Psoas muscle (tissue), 8 donors: ENCODE measurements around the gene TIMM17B. TPM values are rescaled to one million over a fixed set of nuclear protein-coding genes. Genes with fewer than 3 reads are reported as not detected.

Experiments used
- ATAC-seq, 4 donors: fragments of 200-7000 bp; cut with Tn5 transposase; one replicate each; pipeline ENCODE4 v1.9.1; 2020; ENCODE audit warnings: moderate library complexity in 3 of 4, mild to moderate bottlenecking in 2 of 4
- DNase-seq, 2 donors: peaks; one replicate each; pipeline ENCODE4 v3.0.0-alpha.2; 2020
- H3K27ac ChIP-seq: fragments of 200-600 bp; one replicate; pipeline ENCODE4 v1.8.0; 2022
- H3K27me3 ChIP-seq, 3 donors: fragments of 200-600 bp in 1 of 3; one replicate each; pipeline versions ENCODE4 v1.6.1 to v1.8.0; 2013 to 2022; ENCODE audit warnings: low read length in 2 of 3, mild to moderate bottlenecking in 2 of 3, moderate library complexity in 1 of 3; ENCODE audit not compliant: insufficient read depth in 3 of 3
- H3K36me3 ChIP-seq, 2 donors: fragments of 200-600 bp in 1 of 2; one replicate each; pipeline versions ENCODE4 v1.6.1 to v1.8.0; 2013 to 2022; ENCODE audit warnings: low read depth in 1 of 2, mild to moderate bottlenecking in 1 of 2, moderate library complexity in 1 of 2; ENCODE audit not compliant: insufficient read depth in 1 of 2
- H3K4me1 ChIP-seq: fragments of 200-600 bp; one replicate; pipeline ENCODE4 v1.8.0; 2022
- H3K4me3 ChIP-seq: fragments of 200-600 bp; one replicate; pipeline ENCODE4 v1.8.0; 2022; ENCODE audit warnings: mild to moderate bottlenecking
- H3K9me3 ChIP-seq: fragments of 200-600 bp; one replicate; pipeline ENCODE4 v1.8.0; 2022
- WGBS, 3 donors: extraction: QIAGEN DNeasy Blood & Tissue Kit; methylation state at CpG; one replicate each; pipeline versions ENCODE4 v1.1.6 to v1.1.7; 2013; 5-methylcytosine and 5-hydroxymethylcytosine counted together
- intact Hi-C, 2 donors: fragments of 100-400 bp; cut with DNase I; formaldehyde crosslinking; loops; one replicate each; pipeline versions ENCODE4 v1.11.0 to v1.14.2; 2022
- polyA plus RNA-seq, 3 donors: library from polyadenylated mRNA; stranded (reverse); fragments of 200-250 nt; gene quantifications; one replicate each; pipeline ENCODE4 v1.2.3, GENCODE V29; 2013
- total RNA-seq, 4 donors: library from RNA; stranded (reverse); fragmentation: NEBNext Ultra II Directional in 2 of 4; extraction: Animal tissue kit (Norgen Biotek cat#: 25700) in 2 of 4; gene quantifications; one replicate each; pipeline versions ENCODE4 v1.2.1 to v1.2.4, GENCODE V29; 2021 to 2023
- TF ChIP-seq, protein P1 (sequence below): fragments of 200-600 bp; IDR thresholded peaks from one replicate; pipeline ENCODE4 v1.8.0; 2022; ENCODE audit warnings: antibody characterized with exemption
- donor health status: healthy with polysubstance abuse.
- donor health status: DM: no; HTN: no; CAD: no; lungs with moderate emphysema.
- donor health status: Bipolar disorder and iron deficiency.
- donor health status: healthy.
- donor health status: DM: yes; HTN: yes; CAD: no.
- donor health status: DM: no; HTN: no; CAD: no.
- donor health status: DM: no; HTN: no; CAD: no.
- donor health status: DM: yes; HTN: yes; CAD: no.

TIMM17B gene
- total and polyA plus RNA-seq, 7 donors, result 56.6 to 91.6 (median 72.3) TPM

DNA sequence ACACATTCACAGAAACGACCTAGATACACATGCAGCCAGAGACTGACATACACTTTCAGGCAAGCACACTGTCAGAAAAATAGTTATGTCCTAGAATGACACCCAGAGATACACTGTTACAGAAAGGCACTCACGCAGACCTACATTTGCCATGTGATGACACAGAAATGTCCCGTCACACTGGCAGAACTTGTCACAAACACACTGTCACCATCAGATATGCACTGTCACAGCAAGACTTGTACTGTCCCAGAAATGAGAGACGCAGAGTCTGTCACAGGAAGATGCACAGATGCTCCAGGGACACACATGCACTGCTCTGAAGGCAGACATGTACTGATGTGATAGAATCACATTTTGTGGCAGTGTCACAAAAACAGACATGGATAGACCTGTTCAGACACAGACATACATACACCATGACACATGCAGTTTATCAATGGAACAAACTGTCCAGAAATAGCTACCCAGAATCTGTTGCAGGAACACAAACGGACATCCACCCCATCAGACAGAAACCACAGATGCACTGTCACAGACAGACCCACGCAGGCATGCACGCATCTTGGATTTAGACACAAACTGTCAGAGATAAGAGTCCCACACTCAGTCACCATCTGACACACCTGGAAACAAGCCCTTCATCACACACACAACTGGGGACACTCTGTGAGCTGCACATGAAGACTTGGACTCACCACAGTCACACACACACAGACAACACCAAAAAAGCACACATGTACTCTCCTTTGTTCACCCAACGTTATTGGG is 22.6 kb upstream of the TIMM17B start:
- Histone ChIP-seq H3K9me3 (no peaks in the 10 kb centered on the region), H3K4me1 (no peaks in the 10 kb centered on the region), H3K4me3 (no peak overlapping the region), H3K27me3 (no peaks in the 10 kb centered on the region), H3K27ac (no peak overlapping the region), H3K36me3 (peaks cover 0 to 30% of the 10 kb centered on the region in 2 donors)
- TF ChIP-seq, protein P1, sequence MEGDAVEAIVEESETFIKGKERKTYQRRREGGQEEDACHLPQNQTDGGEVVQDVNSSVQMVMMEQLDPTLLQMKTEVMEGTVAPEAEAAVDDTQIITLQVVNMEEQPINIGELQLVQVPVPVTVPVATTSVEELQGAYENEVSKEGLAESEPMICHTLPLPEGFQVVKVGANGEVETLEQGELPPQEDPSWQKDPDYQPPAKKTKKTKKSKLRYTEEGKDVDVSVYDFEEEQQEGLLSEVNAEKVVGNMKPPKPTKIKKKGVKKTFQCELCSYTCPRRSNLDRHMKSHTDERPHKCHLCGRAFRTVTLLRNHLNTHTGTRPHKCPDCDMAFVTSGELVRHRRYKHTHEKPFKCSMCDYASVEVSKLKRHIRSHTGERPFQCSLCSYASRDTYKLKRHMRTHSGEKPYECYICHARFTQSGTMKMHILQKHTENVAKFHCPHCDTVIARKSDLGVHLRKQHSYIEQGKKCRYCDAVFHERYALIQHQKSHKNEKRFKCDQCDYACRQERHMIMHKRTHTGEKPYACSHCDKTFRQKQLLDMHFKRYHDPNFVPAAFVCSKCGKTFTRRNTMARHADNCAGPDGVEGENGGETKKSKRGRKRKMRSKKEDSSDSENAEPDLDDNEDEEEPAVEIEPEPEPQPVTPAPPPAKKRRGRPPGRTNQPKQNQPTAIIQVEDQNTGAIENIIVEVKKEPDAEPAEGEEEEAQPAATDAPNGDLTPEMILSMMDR, result no peak
- intact Hi-C loops, result loop anchor here in 1 of 2 donors (5.0 to 10.0 kb wide), 2 partner anchors 37 to 275 kb away; partner anchors contain the start of gene OTUD5
- no peak for DNase-seq
- 41 to 67% (median 47%) methylated on average over 8 of the region's 8 CpGs for whole genome bisulfite sequencing, 3 donors
- ATAC-seq, result no peak

DNA sequence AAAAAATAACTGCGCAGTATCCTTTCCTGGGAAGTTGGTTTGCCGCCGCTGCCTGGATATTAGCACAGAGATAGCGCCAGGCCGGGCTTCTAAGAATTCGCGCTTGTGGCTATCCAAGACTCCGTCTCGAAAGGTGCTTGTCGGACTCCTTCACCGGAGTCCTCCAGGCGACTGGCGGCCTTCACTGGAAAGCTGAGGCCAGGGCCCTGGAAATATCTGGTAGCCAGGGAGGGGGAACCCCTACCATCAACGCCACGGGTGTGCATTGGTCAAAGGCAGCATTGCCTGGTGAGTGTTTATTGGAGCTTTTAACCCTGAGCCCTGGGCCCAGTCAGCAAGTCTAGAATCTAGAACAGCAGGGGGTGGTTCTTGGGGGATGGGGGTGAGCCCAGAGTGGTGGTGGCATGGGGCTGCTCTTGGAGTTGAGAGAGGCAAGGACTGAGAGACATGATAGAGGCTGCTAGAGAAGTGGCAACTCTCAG is 21.8 kb upstream of the TIMM17B start:
- intact Hi-C loops, result loop anchor here in 1 of 2 donors (10.0 kb wide), 1 partner anchor 275 kb away; no protein-coding TSS in a partner anchor
- TF ChIP-seq, protein P1, result no peak
- H3K4me3 ChIP-seq, result peak overlapping the region; percentile 62
- H3K9me3 ChIP-seq, result no peaks in the 10 kb centered on the region
- peak overlapping the region; percentile 70 for H3K27ac ChIP-seq
- H3K4me1 ChIP-seq, result no peaks in the 10 kb centered on the region
- peaks cover 0 to 25% of the 10 kb centered on the region in 2 donors for H3K36me3 ChIP-seq
- DNase-seq (no peak), ATAC-seq (peak in 3 of 4 donors; percentile 4 to 25 (median 9))
- no peaks in the 10 kb centered on the region for H3K27me3 ChIP-seq
- 2 to 32% (median 3%) methylated on average over 11 to 15 of the region's 15 CpGs for WGBS, 3 donors

GRCh38 chrX:48918643-48919340 is 21.2 kb upstream of the TIMM17B start, which contains the start of gene PIM2:
Gene PIM2, minus strand, starts transcription at chrX:48919024. Its CDS starts 190 bp downstream, at chrX:48918834.
- Histone ChIP-seq H3K4me1 (no peaks in the 10 kb centered on the region), H3K27ac (peak within 1 kb of the TSS; percentile 70), H3K4me3 (peak within 1 kb of the TSS; percentile 62), H3K27me3 (no peaks in the 10 kb centered on the region), H3K9me3 (no peaks in the 10 kb centered on the region), H3K36me3 (peaks cover 0 to 19% of the 10 kb centered on the region in 2 donors)
- intact Hi-C loops, result loop anchor here in 1 of 2 donors (10.0 kb wide), 1 partner anchor 274 kb away; no protein-coding TSS in a partner anchor
- ATAC-seq (peak; percentile 87 to 89 (median 88)), DNase-seq (peak; percentile 88 to 93)
- 1 to 25% (median 1%) methylated on average over 28 to 55 of the region's 55 CpGs for WGBS, 3 donors
- TF ChIP-seq, protein P1, result no peak

- TF ChIP-seq, protein P1, result no peak
Observed at GRCh38 chrX:48918301-48918642, 20.7 kb upstream of the TIMM17B start.

More at GRCh38 chrX:48918301-48918642, 20.7 kb upstream of the TIMM17B start:
- DNase-seq, result no peak
- H3K27ac ChIP-seq, result peak overlapping the region; percentile 70
- WGBS, 3 donors, result 11 to 48% (median 13%) methylated on average over 9 to 23 of the region's 23 CpGs
- H3K36me3 ChIP-seq, result peaks cover 0 to 14% of the 10 kb centered on the region in 2 donors
- H3K27me3 ChIP-seq, result no peaks in the 10 kb centered on the region
- peak overlapping the region; percentile 62 for H3K4me3 ChIP-seq
- intact Hi-C loops, result loop anchor here in 1 of 2 donors (10.0 kb wide), 1 partner anchor 273 kb away; no protein-coding TSS in a partner anchor
- peak in 1 of 4 donors; percentile 1 for ATAC-seq
- H3K9me3 ChIP-seq, result no peaks in the 10 kb centered on the region
- H3K4me1 ChIP-seq, result no peaks in the 10 kb centered on the region
